OCI-LY7 (cell line): ENCODE results near the gene KLF12. TPM values are rescaled to one million over a fixed set of nuclear protein-coding genes. Genes with fewer than 3 reads are reported as not detected.

ENCODE experiments used
- BruUV-seq: library from RNA; stranded (reverse); fragments of 400-500 nt; replicated peaks from 2 replicates; lab custom pipeline; 2021; lab: Mats Ljungman, UMichigan
- CTCF ChIA-PET: fragments of 300-600 bp; sonication (Branson Sonifier 250); formaldehyde crosslinking; loops from one replicate; lab custom pipeline; 2022; ENCODE audit warnings: antibody characterized with exemption; ENCODE audit not compliant: unreplicated experiment; lab: Charles Lee
- POLR2A ChIA-PET: fragments of 300-600 bp; sonication (Branson Sonifier 250); formaldehyde crosslinking; loops from one replicate; lab custom pipeline; 2022; ENCODE audit warnings: antibody characterized with exemption; lab: Charles Lee
- DNase-seq: peaks from one replicate; pipeline ENCODE4 v3.0.0-alpha.2; 2015; ENCODE audit warnings: low spot score
- H2AFZ ChIP-seq: fragments of 200-600 bp; sonication (generic), shearing (Covaris generic); 2 replicates; pipeline ENCODE4 v1.6.1; 2014; ENCODE audit warnings: mild to moderate bottlenecking, antibody characterized with exemption, low read length, moderate library complexity
- H3K27ac ChIP-seq: fragments of 200-600 bp; sonication (generic); 2 replicates; pipeline ENCODE4 v1.5.1; 2014; ENCODE audit warnings: mixed run types, low read depth, mild to moderate bottlenecking, moderate library complexity, low read length, inconsistent platforms; ENCODE audit not compliant: poor library complexity, severe bottlenecking
- H3K36me3 ChIP-seq: fragments of 200-600 bp; sonication (generic); 2 replicates; pipeline ENCODE4 v1.6.1; 2014; ENCODE audit warnings: mild to moderate bottlenecking, antibody characterized with exemption, low read length, moderate library complexity, mixed read lengths; ENCODE audit not compliant: insufficient read depth
- H3K4me1 ChIP-seq: fragments of 200-600 bp; sonication (generic); 2 replicates; pipeline ENCODE4 v1.5.1; 2014; ENCODE audit warnings: mild to moderate bottlenecking, low read length; ENCODE audit not compliant: insufficient read depth, poor library complexity, severe bottlenecking
- H3K4me2 ChIP-seq: fragments of 200-600 bp; sonication (generic); 2 replicates; pipeline ENCODE4 v1.6.1; 2014; ENCODE audit warnings: mild to moderate bottlenecking, low read length
- H3K4me3 ChIP-seq: fragments of 200-600 bp; sonication (generic); 2 replicates; pipeline ENCODE4 v1.5.1; 2014; ENCODE audit warnings: mild to moderate bottlenecking, low read depth, low read length; ENCODE audit not compliant: poor library complexity, severe bottlenecking
- H3K79me2 ChIP-seq: fragments of 200-600 bp; sonication (generic); 2 replicates; pipeline ENCODE4 v1.6.1; 2016; ENCODE audit warnings: low read depth, mild to moderate bottlenecking, low read length, moderate library complexity, mixed read lengths; ENCODE audit not compliant: insufficient read depth
- H3K9me2 ChIP-seq: fragments of 200-600 bp; sonication (generic); 2 replicates; pipeline ENCODE4 v1.6.1; 2016; ENCODE audit warnings: mild to moderate bottlenecking, low read length, mixed read lengths; ENCODE audit not compliant: insufficient read depth
- H3K9me3 ChIP-seq: fragments of 200-600 bp; sonication (generic); 2 replicates; pipeline ENCODE4 v1.6.1; 2014; ENCODE audit warnings: mild to moderate bottlenecking, mixed run types, low read length, mixed read lengths
- H4K20me1 ChIP-seq: fragments of 200-600 bp; sonication (generic); 2 replicates; pipeline ENCODE4 v1.6.1; 2014; ENCODE audit warnings: mild to moderate bottlenecking, antibody characterized with exemption, low read length, moderate library complexity, mixed read lengths; ENCODE audit not compliant: insufficient read depth
- CTCF ChIP-seq: fragments of 200-600 bp; sonication (generic); conservative IDR thresholded peaks from 2 replicates; pipeline ENCODE4 v1.5.1; 2014; ENCODE audit warnings: mild to moderate bottlenecking, antibody characterized with exemption, low read length, moderate library complexity, mixed read lengths
- EZH2phosphoT487 ChIP-seq: fragments of 200-600 bp; sonication (generic); IDR thresholded peaks from 2 replicates; pipeline ENCODE4 v1.6.1; 2018; ENCODE audit warnings: low read depth, borderline replicate concordance, mild to moderate bottlenecking, mixed run types, antibody characterized with exemption, low read length, moderate library complexity, mixed read lengths
- intact Hi-C: fragments of 100-400 bp; cut with micrococcal nuclease; formaldehyde crosslinking; loops from one replicate; pipeline ENCODE4 v1.10.0; 2022; ENCODE audit not compliant: unreplicated experiment
- total RNA-seq, 2 experiments: library from RNA; depleted of rRNA in 1 of 2; stranded (reverse); fragments of >200 nt in 1 of 2; shearing (Covaris generic) in 1 of 2; gene quantifications; 2 replicates each; pipeline ENCODE4 v1.2.3, GENCODE V29; 2014 to 2022

KLF12 gene
- total RNA-seq, 2 experiments from 2014 or later: 13.3 to 40.1 TPM

- H3K4me3 ChIP-seq: peak overlapping the region; percentile 86
- intact Hi-C loops: loop anchor here (1.0 to 2.0 kb wide), 4 partner anchors 73 to 300 kb away; no protein-coding TSS in a partner anchor
- CTCF ChIA-PET: no interaction called here
Measured at GRCh38 chr13:74135326-74136083, 1.3 kb upstream of the KLF12 start.

GRCh38 chr13:74134777-74135325, 647 bp upstream of the KLF12 start:
- Histone ChIP-seq H3K9me3 (no peaks in the 10 kb centered on the region), H2AFZ (peak overlapping the region; percentile 85), H3K9me2 (no peaks in the 10 kb centered on the region), H3K4me2 (peak overlapping the region; percentile 100), H3K27ac (peak overlapping the region; percentile 90), H3K36me3 (no peaks in the 10 kb centered on the region), H3K4me1 (peaks cover 27% of the 10 kb centered on the region), H3K79me2 (peaks cover 38% of the 10 kb centered on the region), H4K20me1 (peaks cover 16% of the 10 kb centered on the region; the same call in 1 of the 2 replicates), H3K4me3 (peak overlapping the region; percentile 86)
- ChIA-PET POLR2A (interaction anchor here (0.6 to 3.5 kb wide), 8 partner anchors 10 to 347 kb away, joined by 3 to 15 read pairs (median 8); no protein-coding TSS in a partner anchor), CTCF (no interaction called here)
- TF ChIP-seq CTCF: no peak
- TF ChIP-seq EZH2phosphoT487: no peak
- intact Hi-C loops: loop anchor here (1.0 to 5.0 kb wide), 6 partner anchors 72 to 368 kb away; no protein-coding TSS in a partner anchor
- DNase-seq: peak; percentile 60
- no TSS peak for BruUV-seq

More at GRCh38 chr13:74135326-74136083, 1.3 kb upstream of the KLF12 start:
- 0 out of 2 replicates have a peak, but pooled peaks have one; percentile 1 for TF ChIP-seq CTCF
- no peak for TF ChIP-seq EZH2phosphoT487
- Histone ChIP-seq H3K4me2 (peak overlapping the region; percentile 100), H3K27ac (peak overlapping the region; percentile 90), H3K4me1 (peaks cover 20% of the 10 kb centered on the region), H3K79me2 (peaks cover 32% of the 10 kb centered on the region), H3K36me3 (no peaks in the 10 kb centered on the region), H3K9me3 (no peaks in the 10 kb centered on the region), H2AFZ (peak overlapping the region; percentile 85; the same call in 1 of the 2 replicates), H3K9me2 (no peaks in the 10 kb centered on the region), H4K20me1 (peaks cover 16% of the 10 kb centered on the region; the same call in 1 of the 2 replicates)
- POLR2A ChIA-PET: interaction anchor here (0.7 to 3.5 kb wide), 4 partner anchors 12 to 172 kb away, joined by 3 to 15 read pairs (median 6); no protein-coding TSS in a partner anchor
- BruUV-seq: no TSS peak
- peak; percentile 84 for DNase-seq
